Hypothalamus (tissue), 51 donors: ENCODE results near the gene CLIP4.
"Not testable (repeated sequence)": the region's sequence is repeated elsewhere in the genome, so short reads cannot be mapped to it uniquely, and the experiment has no call there.

ENCODE experiments used
- DNase-seq, 51 donors: peaks; one replicate each; lab custom pipeline; 2025; lab: John Stamatoyannopoulos, UW

Gene CLIP4

GRCh38 chr2:29114946-29115609, at the start of gene CLIP4:
CLIP4 (plus strand) TSS chr2:29115415; CDS start chr2:29121389, 5,974 bp downstream.
- peak in 46 of 51 donors; percentile 19 to 84 (median 61) for DNase-seq

GRCh38 chr2:29066271-29066860, 48.8 kb upstream of the CLIP4 start:
- no peak for DNase-seq

- DNase-seq: no peak
These were observed 48.1 kb upstream of the CLIP4 start for GRCh38 chr2:29066997-29067605.

GRCh38 chr2:29068513-29068912, 46.7 kb upstream of the CLIP4 start:
- DNase-seq: no peak

- no peak for DNase-seq
These were observed 44.7 kb upstream of the CLIP4 start for GRCh38 chr2:29070526-29070925.

DNA sequence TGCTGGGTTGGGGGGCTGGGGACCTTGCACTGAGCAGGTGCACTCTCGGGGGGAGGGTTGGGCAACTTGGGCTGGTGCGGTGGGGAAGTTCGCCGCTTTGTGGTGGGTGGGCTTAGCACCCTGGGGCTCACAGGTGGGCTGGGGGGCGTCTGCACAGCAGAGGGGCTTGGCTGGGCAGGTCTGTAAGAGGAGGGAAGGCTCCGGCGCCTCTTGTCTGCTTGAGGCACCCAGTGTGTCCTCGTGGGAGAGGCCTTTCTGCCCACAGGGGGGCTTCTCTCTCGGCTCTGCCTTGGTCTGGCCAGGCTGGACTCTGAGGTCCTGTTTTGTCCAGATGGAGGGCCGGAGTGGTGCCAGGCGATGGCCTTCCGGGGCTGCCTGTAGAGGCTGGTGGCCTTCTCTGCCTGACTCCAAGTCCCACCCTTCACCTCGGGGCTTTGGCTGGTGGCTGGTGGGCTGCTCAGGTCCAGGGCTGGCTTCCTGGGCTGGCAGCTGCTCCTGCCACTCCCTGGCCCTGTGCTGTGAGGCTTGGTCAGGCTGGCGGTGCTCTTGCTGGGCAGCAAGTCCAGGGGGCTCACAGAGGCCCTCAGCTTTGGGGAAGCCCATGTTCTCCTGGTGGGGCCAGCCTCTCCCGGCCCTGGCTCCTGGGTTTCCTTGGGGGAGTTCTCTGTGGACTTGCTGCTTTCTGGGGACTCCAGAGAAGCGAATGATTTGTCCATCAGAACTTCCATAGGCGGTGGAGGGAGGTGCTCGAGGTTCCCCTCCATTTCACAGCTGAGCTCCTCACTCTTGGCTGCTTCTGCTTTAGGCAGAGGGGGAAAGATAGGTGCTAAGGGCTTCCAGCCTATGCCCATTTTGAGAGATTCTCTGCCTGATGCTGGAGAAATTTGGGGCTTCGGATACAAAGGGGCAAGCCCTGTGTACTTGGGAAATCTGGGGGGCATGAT, 43.9 kb upstream of the CLIP4 start:
- no peak for DNase-seq

GRCh38 chr2:29072251-29072650, 43.0 kb upstream of the CLIP4 start:
- DNase-seq: no peak

DNA sequence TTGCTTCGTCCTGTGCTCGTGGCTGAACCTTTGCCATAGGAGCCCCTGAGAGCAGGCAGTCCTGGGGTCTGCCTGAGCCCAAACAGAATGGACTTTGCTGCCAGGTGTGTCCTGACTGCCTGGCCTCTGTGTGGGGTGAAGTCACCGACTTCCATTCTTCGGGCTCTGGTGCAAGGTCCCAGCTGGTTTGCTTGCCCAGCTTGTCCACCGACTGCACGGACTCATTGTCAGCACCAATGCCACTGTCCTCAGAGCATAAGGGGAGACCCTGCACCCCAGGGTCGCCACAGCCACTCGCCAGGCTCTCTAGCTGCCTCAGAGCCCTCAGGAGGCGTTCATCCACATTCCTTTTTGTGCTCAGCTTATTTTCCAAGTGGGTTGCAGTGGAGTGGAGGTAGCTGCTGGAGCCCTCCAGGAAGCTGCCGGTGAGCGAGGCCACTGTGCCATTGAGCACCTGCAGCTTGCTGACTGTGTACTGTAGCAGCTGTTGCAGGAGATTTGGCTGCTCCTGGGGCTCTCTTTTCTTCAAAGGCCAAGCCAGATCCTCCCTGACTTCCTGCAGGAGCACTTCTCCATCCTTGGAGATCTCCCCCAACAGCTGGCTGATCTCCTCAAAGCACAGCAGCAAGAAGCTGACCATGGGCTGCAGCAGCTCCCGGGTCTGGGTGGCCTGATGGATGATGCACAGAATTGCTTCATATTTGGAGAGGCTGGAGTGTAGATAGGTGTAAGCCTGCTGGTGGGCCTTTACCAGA, 42.1 kb upstream of the CLIP4 start:
- DNase-seq: no peak

DNA sequence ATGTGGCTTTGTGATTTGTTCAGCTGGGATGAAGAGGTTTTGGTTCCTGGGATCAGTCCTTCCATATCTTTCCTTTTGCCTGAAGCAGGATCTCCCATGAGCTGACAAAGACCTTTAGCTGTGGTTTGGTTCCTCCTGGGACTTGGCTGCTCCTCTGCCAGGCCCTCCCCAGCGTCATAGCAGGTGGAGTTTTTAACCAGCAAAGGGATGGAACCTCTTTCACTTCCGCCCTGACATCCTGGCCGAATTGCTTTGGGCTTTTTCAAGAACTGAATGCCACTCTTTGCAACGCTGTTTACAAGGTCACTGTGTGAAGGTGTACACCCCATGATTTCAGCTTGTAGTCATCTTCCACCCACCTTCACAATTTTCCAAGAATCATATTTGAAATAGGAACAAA, 41.3 kb upstream of the CLIP4 start:
- DNase-seq: no peak

DNA sequence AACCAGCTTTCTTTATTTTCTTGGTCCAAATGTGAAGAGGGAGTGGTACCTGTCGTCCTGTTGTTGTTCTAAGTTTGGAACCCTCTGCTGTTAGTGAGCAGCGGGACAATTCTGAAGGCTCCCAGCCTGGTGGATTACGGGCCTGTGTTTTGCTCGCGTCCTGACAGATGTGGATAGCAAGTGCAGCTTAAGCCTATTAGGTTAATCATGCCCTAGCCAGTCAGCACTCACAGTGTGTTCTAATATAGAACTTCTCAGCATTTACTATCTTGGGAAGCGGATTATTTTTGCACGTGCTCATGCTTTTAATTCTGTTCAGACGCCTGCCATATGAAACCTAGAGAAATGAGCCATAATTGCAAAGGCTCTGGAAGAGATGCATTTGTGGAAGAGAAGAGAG, 40.8 kb upstream of the CLIP4 start, which contains the start of gene PCARE:
Gene PCARE, minus strand, starts transcription at position 113 of the 400 bp plus-strand sequence. CDS start 262 bp downstream, outside the sequence.
- no peak for DNase-seq

DNA sequence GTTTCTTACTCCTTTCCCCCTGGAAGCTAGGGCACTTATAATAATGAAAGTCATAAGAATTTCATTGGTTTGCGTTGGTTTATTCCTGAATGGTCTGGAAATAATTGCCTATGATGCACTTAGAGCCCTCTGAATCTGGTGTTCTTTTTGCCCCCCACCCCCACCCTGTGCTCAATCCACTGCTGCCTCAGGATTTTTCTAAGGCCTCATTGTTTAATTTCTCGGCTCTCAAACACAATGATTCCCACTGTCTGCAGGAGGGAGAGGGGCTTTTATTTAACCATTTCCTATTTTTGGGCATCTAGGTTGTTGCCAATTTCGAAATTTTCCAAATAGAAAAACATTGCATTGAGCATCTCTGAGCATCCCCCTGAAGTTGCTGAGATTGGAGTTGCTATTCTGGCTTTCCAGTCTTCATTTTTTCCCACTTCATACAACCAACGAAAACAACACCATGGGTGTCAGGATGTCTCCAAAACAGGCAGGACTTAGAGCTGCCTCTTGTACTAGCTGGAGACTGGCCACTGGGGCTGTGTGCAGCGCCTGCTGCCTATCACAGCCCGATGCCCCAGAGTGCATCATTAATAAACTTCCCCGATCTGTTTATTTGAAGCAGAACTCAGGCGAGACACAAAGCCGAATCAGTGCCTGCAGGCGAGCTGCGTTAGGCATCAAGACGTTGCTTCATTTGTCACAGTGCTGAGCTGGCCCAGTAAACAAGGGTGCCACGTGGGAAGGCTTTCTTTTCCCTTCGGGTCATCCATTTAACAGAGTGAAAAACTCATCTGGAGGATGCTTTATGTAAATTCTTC, 39.1 kb upstream of the CLIP4 start:
- peak in 42 of 51 donors; percentile 15 to 93 (median 62) for DNase-seq

DNA sequence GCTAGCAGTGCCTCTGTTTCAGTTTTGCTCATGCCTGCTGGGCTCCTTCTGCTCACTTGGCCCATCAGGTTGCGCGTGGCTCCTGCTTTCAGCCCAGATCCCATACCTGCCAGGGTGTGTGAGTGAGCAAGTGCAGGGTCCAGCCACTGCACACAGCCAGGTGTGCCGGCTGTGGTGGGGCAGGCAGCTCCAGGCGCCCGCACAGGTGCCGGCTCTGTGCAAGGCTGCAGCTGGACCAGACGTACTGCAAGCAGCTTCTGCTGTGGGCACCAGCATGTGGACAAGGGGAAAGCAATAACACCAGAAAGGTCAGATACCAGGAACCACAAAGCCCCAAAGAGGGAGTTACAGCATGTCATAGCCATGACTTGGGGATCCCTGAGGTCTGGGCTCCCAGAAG, 35.3 kb upstream of the CLIP4 start:
- no peak for DNase-seq

- no peak for DNase-seq
These were observed 34.1 kb upstream of the CLIP4 start for GRCh38 chr2:29080886-29081743.

DNA sequence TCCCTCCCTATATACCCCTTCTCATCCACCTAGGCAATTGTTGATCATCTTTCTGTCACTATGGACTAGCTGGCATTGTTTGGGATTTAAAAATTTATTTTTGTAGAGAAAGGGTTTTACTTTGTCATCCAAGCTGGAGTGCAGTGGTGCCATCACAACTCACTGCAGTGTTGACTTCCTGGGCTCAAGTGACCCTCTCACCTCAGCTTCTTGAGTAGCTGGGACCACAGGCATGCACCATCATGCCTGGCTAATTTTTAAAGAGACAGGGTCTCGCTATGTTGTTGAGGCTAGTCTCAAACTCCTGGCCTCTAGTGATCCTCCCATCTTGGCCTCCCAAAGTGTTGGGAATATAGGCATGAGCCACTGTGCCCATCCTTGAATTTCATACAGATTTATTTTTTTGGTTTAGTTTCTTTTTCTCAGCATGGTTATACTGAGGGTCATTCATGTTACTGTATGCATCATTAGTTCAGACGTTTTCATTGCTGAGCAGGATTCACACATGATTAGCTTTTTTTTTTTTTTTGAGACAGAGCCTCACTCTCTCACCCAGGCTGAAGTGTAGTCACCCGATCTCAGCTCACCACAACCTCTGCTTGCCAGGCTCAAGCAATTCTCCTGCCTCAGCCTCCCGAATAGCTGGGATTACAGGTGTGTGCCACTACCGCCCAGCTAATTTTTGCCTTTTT, 32.3 kb upstream of the CLIP4 start:
- DNase-seq: no peak

DNA sequence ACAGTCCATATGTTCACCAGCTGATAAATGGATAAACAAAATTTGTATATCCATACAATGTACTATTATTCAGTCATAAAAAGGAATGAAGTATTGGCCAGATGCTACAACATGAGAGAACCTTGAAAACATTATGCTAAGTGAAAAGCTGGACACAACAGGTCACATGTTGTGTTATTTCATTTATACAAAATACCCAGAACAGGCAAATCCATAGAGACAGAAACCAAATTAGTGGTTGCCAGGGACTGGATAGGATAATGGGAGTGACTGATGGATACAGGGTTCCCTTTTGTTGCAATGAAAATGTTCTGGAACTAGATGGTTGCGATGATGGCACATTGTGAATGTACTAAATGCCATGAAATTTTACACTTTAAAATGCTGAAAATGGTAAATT, 30.7 kb upstream of the CLIP4 start:
- DNase-seq: no peak

DNA sequence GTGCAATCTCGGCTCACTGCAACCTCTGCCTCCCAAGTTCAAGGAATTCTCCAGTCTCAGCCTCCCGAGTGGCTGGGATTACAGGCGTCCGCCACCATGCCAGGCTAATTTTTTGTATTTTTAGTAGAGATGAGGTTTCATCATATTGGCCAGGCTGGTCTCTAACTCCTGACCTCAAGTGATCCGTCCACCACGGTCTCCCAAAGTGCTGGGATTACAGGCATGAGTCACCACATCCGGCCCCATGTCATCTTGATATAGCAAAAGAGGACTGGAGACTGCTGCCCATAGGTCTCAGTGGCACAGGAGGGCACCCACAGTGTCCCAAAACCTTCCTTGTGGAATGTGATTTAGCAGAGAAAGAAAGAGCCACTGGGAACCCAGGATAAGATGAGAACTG, 24.9 kb upstream of the CLIP4 start:
- DNase-seq: not testable (repeated sequence)

GRCh38 chr2:29096969-29097368, 18.2 kb upstream of the CLIP4 start:
- no peak for DNase-seq

DNA sequence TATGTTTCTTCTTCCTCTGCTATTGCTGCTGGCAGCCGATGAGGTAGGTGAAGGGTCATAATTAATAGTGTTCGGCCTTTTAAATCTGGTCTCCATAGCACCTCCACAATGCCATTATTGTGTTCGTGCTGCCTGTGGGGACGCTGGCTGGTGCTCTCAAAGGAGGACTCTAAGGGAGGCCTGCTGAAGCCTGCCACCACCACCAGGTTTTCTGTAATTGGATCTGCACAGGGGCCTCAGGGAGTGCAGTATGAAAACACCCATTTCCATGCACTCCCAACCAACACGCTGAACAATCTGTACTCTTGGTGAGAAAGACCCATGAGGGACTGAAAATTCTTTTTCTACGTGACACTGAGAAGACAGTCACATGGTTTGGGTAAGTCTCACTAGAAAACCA, 17.6 kb upstream of the CLIP4 start:
- no peak for DNase-seq
